SH-SY5Y (cell line): ENCODE results near the gene PRPF19.

Experiments
- GATA2 ChIP-seq: IDR thresholded peaks from 2 replicates; pipeline ENCODE4 v1.6.1; 2011; ENCODE audit warnings: mild to moderate bottlenecking, low read depth, low read length
- GATA3 ChIP-seq: IDR thresholded peaks from 2 replicates; pipeline ENCODE4 v1.6.1; 2011; ENCODE audit warnings: low read depth, mild to moderate bottlenecking, low read length, moderate library complexity

- TF ChIP-seq GATA2 (no peak), GATA3 (no peak)
These were observed 37.5 kb downstream of the PRPF19 start for GRCh38 chr11:60868682-60869450.
